HEK293T (cell line): ENCODE data around the gene GRIFIN.

ENCODE experiments used
- BHLHE40 ChIP-seq: fragments of 450-650 bp; IDR thresholded peaks from 2 replicates; pipeline ENCODE4 v1.6.1; 2016; ENCODE audit warnings: mild to moderate bottlenecking, moderate library complexity, borderline replicate concordance
- FOXM1 ChIP-seq: fragments of 450-650 bp; IDR thresholded peaks from 2 replicates; pipeline ENCODE4 v1.6.1; 2017; ENCODE audit warnings: mild to moderate bottlenecking, borderline replicate concordance
- SP1 ChIP-seq: fragments of 450-650 bp; IDR thresholded peaks from 2 replicates; pipeline ENCODE4 v1.6.1; 2017

- TF ChIP-seq SP1 (no peak), FOXM1 (no peak), BHLHE40 (no peak)
Observed at GRCh38 chr7:2512179-2512661, 36.0 kb upstream of the GRIFIN start.
